Activated T-cell treated with anti-CD3 and anti-CD28 coated beads, Interleukin-2, amount 50 U/mL, for 4 hours (primary cell): ENCODE measurements around the gene PRKCZ. TPM values are rescaled to one million over a fixed set of nuclear protein-coding genes. Genes with fewer than 3 reads are reported as not detected.
A peak's percentile ranks its signal among the peaks of the same experiment; 100 is the strongest.
"Not testable (repeated sequence)": the region's sequence is repeated elsewhere in the genome, so short reads cannot be mapped to it uniquely, and the experiment has no call there.

Experiments used
- ATAC-seq, 2 donors: fragments of 200-7000 bp; cut with Tn5 transposase; one replicate each; pipeline ENCODE4 v1.10.0; 2021
- DNase-seq: peaks from one replicate; pipeline ENCODE4 v3.0.0-alpha.2; 2020
- H3K27me3 Mint-ChIP-seq: one replicate; pipeline ENCODE4 v1.8.0; 2021; ENCODE audit warnings: low read depth, mixed read lengths
- H3K36me3 Mint-ChIP-seq: one replicate; pipeline ENCODE4 v1.8.0; 2022; ENCODE audit warnings: mixed read lengths; ENCODE audit not compliant: insufficient read depth
- H3K4me1 Mint-ChIP-seq: one replicate; pipeline ENCODE4 v1.8.0; 2021; ENCODE audit warnings: low read depth, mixed read lengths
- H3K4me3 Mint-ChIP-seq: one replicate; pipeline ENCODE4 v1.8.0; 2021; ENCODE audit warnings: mild to moderate bottlenecking, moderate library complexity, mixed read lengths
- H3K9me3 Mint-ChIP-seq: one replicate; pipeline ENCODE4 v1.8.0; 2021; ENCODE audit warnings: mixed read lengths
- total RNA-seq, 3 donors: library from RNA; stranded (reverse); gene quantifications; one replicate each; pipeline ENCODE4 v1.2.1, GENCODE V29; 2021

The PRKCZ gene
- total RNA-seq, 3 donors from 2014 or later, result 15.0 to 15.6 (median 15.0) TPM

GRCh38 chr1:2108877-2109580, 58.8 kb downstream of the PRKCZ start:
- DNase-seq, result no peak
- H3K36me3 Mint-ChIP-seq, result peaks cover 2% of the 10 kb centered on the region
- H3K4me3 Mint-ChIP-seq, result no peak overlapping the region
- H3K9me3 Mint-ChIP-seq, result no peaks in the 10 kb centered on the region
- no peak for ATAC-seq
- no peaks in the 10 kb centered on the region for H3K27me3 Mint-ChIP-seq
- H3K4me1 Mint-ChIP-seq, result no peaks in the 10 kb centered on the region

DNA sequence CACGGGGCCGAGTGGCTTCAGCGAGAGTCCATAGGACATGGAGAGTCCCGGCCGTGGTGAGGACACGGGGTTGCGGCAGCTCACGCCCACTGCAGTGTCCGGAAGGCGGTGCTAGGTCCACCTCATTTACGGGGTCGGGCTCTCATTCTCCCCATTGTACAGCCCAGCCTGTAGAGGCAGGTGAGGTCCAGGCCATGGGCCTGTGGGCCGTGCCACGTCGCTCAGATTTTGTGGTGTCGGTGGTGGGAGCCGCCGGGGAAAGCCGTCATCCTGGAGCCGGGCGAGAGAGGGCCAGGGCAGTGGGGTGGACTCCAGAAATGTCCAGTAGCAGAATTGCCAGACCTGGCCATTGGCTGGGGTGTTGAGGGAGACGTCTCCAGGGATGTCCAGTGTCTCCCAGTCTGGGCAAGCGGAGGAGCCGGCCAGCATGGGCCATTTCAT, 59.4 kb downstream of the PRKCZ start:
- H3K4me3 Mint-ChIP-seq, result no peak overlapping the region
- no peaks in the 10 kb centered on the region for H3K27me3 Mint-ChIP-seq
- no peak for ATAC-seq
- no peaks in the 10 kb centered on the region for H3K4me1 Mint-ChIP-seq
- DNase-seq, result no peak
- H3K36me3 Mint-ChIP-seq, result peaks cover 2% of the 10 kb centered on the region
- no peaks in the 10 kb centered on the region for H3K9me3 Mint-ChIP-seq

- H3K4me3 Mint-ChIP-seq, result no peak overlapping the region
- no peak for ATAC-seq
Measured at GRCh38 chr1:2110191-2110737, 60.1 kb downstream of the PRKCZ start.

GRCh38 chr1:2110738-2111673, 60.8 kb downstream of the PRKCZ start:
- H3K36me3 Mint-ChIP-seq, result peaks cover 2% of the 10 kb centered on the region
- no peak overlapping the region for H3K4me3 Mint-ChIP-seq
- H3K4me1 Mint-ChIP-seq, result peaks cover 3% of the 10 kb centered on the region
- no peaks in the 10 kb centered on the region for H3K9me3 Mint-ChIP-seq
- no peaks in the 10 kb centered on the region for H3K27me3 Mint-ChIP-seq
- ATAC-seq, result no peak
- no peak for DNase-seq

More at GRCh38 chr1:2110191-2110737, 60.1 kb downstream of the PRKCZ start:
- peaks cover 2% of the 10 kb centered on the region for H3K36me3 Mint-ChIP-seq
- no peaks in the 10 kb centered on the region for H3K9me3 Mint-ChIP-seq
- no peak for DNase-seq
- peaks cover 2% of the 10 kb centered on the region for H3K4me1 Mint-ChIP-seq
- H3K27me3 Mint-ChIP-seq, result no peaks in the 10 kb centered on the region

- peaks cover 2% of the 10 kb centered on the region for H3K36me3 Mint-ChIP-seq
- DNase-seq (no peak), ATAC-seq (no peak)
- H3K27me3 Mint-ChIP-seq, result no peaks in the 10 kb centered on the region
- H3K4me3 Mint-ChIP-seq, result no peak overlapping the region
- no peaks in the 10 kb centered on the region for H3K9me3 Mint-ChIP-seq
- H3K4me1 Mint-ChIP-seq, result peaks cover 3% of the 10 kb centered on the region
Measured at GRCh38 chr1:2111674-2112035, 61.4 kb downstream of the PRKCZ start.

GRCh38 chr1:2112280-2112701, 62.1 kb downstream of the PRKCZ start:
- peaks cover 2% of the 10 kb centered on the region for H3K36me3 Mint-ChIP-seq
- no peak overlapping the region for H3K4me3 Mint-ChIP-seq
- no peaks in the 10 kb centered on the region for H3K9me3 Mint-ChIP-seq
- DNase-seq (no peak), ATAC-seq (no peak)
- H3K4me1 Mint-ChIP-seq, result peaks cover 3% of the 10 kb centered on the region
- no peaks in the 10 kb centered on the region for H3K27me3 Mint-ChIP-seq

DNA sequence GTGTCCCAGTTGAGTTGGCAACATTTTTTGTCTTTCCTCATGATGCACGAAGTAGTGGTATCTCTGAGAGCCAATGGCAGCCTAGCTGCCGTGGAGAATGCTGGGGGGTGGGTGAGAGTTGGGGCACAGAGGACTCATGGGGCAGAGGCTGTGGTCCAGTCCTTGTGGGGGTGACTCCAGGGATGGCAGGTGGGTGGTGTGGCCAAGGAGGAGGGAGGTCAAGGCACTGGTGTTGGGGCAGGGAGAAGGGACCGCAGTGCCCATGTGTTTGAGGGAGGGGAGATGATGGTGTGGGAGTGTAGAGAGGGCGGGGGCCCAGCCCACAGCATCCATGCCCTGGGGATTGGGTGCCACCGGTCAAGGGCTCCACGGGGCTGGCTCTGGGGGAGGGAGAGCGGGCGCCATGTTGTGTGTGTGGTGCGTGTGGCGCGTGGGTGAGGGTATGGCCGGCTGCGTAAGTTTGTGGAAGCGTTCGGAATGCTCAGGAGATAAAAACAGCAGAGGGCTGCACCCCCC, 63.5 kb downstream of the PRKCZ start:
- H3K27me3 Mint-ChIP-seq, result no peaks in the 10 kb centered on the region
- H3K9me3 Mint-ChIP-seq, result no peaks in the 10 kb centered on the region
- H3K4me1 Mint-ChIP-seq, result peaks cover 3% of the 10 kb centered on the region
- ATAC-seq (no peak), DNase-seq (no peak)
- H3K4me3 Mint-ChIP-seq, result no peak overlapping the region
- peaks cover 2% of the 10 kb centered on the region for H3K36me3 Mint-ChIP-seq

DNA sequence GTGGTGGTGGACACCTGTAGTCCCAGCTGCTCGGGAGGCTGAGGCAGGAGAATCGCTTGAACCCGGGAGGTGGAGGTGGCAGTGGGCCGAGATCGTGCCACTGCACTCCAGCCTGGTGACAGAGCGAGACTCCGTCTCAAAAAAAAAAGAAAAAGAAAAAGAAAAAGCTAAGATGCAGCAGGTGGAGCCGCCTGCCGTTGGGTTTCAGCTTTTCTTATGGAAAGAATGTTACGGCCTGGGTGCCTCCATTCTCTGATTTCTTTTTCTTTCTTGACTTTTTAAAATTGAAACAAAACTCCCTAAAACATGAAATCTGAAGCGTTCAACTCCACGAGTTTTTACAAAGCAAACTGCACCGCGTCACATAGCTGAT, 64.4 kb downstream of the PRKCZ start:
- ATAC-seq, H3K9me3 Mint-ChIP-seq, H3K4me3 Mint-ChIP-seq, H3K36me3 Mint-ChIP-seq, H3K27me3 Mint-ChIP-seq, DNase-seq, H3K4me1 Mint-ChIP-seq: not testable (repeated sequence)

GRCh38 chr1:2115008-2115641, 64.9 kb downstream of the PRKCZ start:
- H3K4me3 Mint-ChIP-seq, result no peak overlapping the region
- H3K27me3 Mint-ChIP-seq, result no peaks in the 10 kb centered on the region
- peaks cover 3% of the 10 kb centered on the region for H3K4me1 Mint-ChIP-seq
- ATAC-seq, result peak; percentile 27 to 32
- no peak for DNase-seq
- H3K9me3 Mint-ChIP-seq, result no peaks in the 10 kb centered on the region
- peaks cover 2% of the 10 kb centered on the region for H3K36me3 Mint-ChIP-seq

DNA sequence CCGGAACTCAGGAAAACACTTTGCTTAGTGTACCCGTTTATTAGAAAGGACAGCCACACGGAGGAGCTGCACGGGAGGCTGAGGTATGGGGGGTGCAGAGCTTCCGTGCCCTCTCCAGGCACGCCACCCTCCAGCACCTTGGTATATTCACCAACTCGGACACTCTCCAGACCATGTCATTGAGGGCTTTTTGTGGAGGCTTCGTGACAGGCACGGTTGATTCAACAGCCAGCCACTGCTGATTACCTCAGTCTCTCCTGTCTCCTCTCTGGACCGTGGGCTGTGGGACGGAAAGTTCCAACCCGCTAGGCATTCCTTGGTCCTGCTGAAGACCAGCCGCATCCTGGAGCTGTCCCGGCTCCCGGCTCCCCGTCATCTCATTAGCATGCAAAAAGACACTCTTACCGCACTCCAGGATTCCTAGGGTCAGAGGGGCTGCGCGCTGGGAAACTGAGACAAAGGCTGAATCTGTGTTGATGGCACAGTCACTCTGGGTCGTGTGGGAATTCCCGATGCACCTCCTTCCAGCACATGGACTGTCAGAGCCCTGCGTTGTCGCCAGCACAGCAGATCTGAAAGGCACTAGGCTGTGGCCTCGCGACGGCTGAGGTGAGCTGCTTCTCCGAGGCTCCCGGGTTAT, 65.6 kb downstream of the PRKCZ start:
- Mint-ChIP-seq H3K27me3 (no peaks in the 10 kb centered on the region), H3K4me3 (no peak overlapping the region), H3K4me1 (peaks cover 3% of the 10 kb centered on the region), H3K36me3 (peaks cover 2% of the 10 kb centered on the region), H3K9me3 (no peaks in the 10 kb centered on the region)
- ATAC-seq (no peak), DNase-seq (no peak)

GRCh38 chr1:2119886-2120285, 69.7 kb downstream of the PRKCZ start:
- Mint-ChIP-seq H3K27me3 (no peaks in the 10 kb centered on the region), H3K9me3 (no peaks in the 10 kb centered on the region), H3K4me3 (no peak overlapping the region), H3K4me1 (peaks cover 3% of the 10 kb centered on the region), H3K36me3 (no peaks in the 10 kb centered on the region)
- no peak for ATAC-seq
- DNase-seq, result no peak

DNA sequence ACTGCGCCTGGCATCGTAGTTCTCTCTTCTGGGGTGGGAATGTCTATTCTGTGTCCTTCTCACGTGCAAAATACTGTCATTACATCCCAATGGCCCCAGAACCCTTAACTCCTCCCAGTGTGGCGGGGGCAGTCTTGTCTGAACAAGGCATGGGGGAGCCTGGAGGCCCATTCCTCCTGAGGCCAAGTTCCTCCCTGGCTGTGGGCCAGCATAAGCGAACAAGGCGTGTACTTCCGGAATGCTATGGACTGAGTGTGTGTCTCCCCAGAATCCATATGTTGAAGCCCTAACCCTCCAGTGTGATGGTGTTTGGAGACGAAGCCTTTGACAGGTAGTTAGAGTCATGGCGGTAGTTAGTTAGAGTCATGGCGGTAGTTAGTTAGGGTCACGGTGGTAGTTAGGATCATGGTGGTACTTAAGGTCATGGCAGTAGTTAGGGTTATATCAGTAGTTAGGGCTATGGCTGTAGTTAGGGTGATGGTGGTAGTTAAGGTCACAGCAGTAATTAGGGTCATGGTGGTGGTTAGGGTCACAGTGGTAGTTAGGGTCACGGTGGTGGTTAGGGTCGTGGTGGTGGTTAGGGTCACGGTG, 71.0 kb downstream of the PRKCZ start:
- Mint-ChIP-seq H3K4me1 (peaks cover 4% of the 10 kb centered on the region), H3K27me3 (no peaks in the 10 kb centered on the region), H3K4me3 (no peak overlapping the region), H3K36me3 (no peaks in the 10 kb centered on the region), H3K9me3 (no peaks in the 10 kb centered on the region)
- ATAC-seq, result no peak
- no peak for DNase-seq

- H3K36me3 Mint-ChIP-seq, result not testable (repeated sequence)
Measured at GRCh38 chr1:2121794-2122193, 71.6 kb downstream of the PRKCZ start.

More at GRCh38 chr1:2121794-2122193, 71.6 kb downstream of the PRKCZ start:
- H3K27me3 Mint-ChIP-seq, H3K4me1 Mint-ChIP-seq, H3K4me3 Mint-ChIP-seq, H3K9me3 Mint-ChIP-seq, DNase-seq, ATAC-seq: not testable (repeated sequence)
